IPS DF 19.7 (cell line): ENCODE results near the gene RADIL.
"Not testable (repeated sequence)": the region's sequence is repeated elsewhere in the genome, so short reads cannot be mapped to it uniquely, and the experiment has no call there.

Experiments
- DNase-seq: peaks from one replicate; pipeline ENCODE4 v3.0.0-alpha.2; 2013; ENCODE audit warnings: low read depth, low spot score

RADIL gene

GRCh38 chr7:4809091-4809591 lies 74.4 kb downstream of the RADIL start:
- no peak for DNase-seq

- no peak for DNase-seq
Measured at GRCh38 chr7:4808565-4808964, 75.0 kb downstream of the RADIL start.

GRCh38 chr7:4808026-4808425 lies 75.5 kb downstream of the RADIL start:
- no peak for DNase-seq

GRCh38 chr7:4807598-4808016 lies 75.9 kb downstream of the RADIL start:
- DNase-seq: no peak

GRCh38 chr7:4806983-4807597 lies 76.4 kb downstream of the RADIL start:
- DNase-seq: no peak

GRCh38 chr7:4805984-4806300 lies 77.6 kb downstream of the RADIL start:
- no peak for DNase-seq

- DNase-seq: no peak
Measured at GRCh38 chr7:4805110-4805983, 78.2 kb downstream of the RADIL start.

GRCh38 chr7:4803397-4804241 lies 79.9 kb downstream of the RADIL start:
- DNase-seq: no peak

- not testable (repeated sequence) for DNase-seq
Measured at GRCh38 chr7:4802577-4802976, 80.9 kb downstream of the RADIL start.

- DNase-seq: no peak
Measured at GRCh38 chr7:4801839-4802231, 81.7 kb downstream of the RADIL start.

- no peak for DNase-seq
Measured at GRCh38 chr7:4800926-4801838, 82.3 kb downstream of the RADIL start.

GRCh38 chr7:4800487-4800886 lies 83.0 kb downstream of the RADIL start:
- no peak for DNase-seq

GRCh38 chr7:4799508-4800268 lies 83.8 kb downstream of the RADIL start:
- no peak for DNase-seq

GRCh38 chr7:4798706-4799235 lies 84.7 kb downstream of the RADIL start:
- no peak for DNase-seq

GRCh38 chr7:4797858-4798705 lies 85.4 kb downstream of the RADIL start:
- no peak for DNase-seq

- DNase-seq: no peak
Measured at GRCh38 chr7:4796453-4796852, 87.1 kb downstream of the RADIL start.

- no peak for DNase-seq
Measured at GRCh38 chr7:4794591-4795350, 88.7 kb downstream of the RADIL start.

GRCh38 chr7:4794171-4794570 lies 89.3 kb downstream of the RADIL start:
- not testable (repeated sequence) for DNase-seq
